HUDEP-2 (cell line): ENCODE results near the gene TNIP2.

ENCODE experiments used
- DNase-seq, 76 experiments: peaks; one replicate each; lab custom pipeline; 2025; ENCODE audit not compliant: unreplicated experiment in 76 of 76; lab: John Stamatoyannopoulos, UW

The TNIP2 gene

GRCh38 chr4:2755821-2756690 is at the start of gene TNIP2:
Gene TNIP2, minus strand, starts transcription at chr4:2756336. Its CDS starts 47 bp downstream, at chr4:2756289.
- DNase-seq, result peak in 73 of 76 experiments; percentile 2 to 86 (median 70)

DNA sequence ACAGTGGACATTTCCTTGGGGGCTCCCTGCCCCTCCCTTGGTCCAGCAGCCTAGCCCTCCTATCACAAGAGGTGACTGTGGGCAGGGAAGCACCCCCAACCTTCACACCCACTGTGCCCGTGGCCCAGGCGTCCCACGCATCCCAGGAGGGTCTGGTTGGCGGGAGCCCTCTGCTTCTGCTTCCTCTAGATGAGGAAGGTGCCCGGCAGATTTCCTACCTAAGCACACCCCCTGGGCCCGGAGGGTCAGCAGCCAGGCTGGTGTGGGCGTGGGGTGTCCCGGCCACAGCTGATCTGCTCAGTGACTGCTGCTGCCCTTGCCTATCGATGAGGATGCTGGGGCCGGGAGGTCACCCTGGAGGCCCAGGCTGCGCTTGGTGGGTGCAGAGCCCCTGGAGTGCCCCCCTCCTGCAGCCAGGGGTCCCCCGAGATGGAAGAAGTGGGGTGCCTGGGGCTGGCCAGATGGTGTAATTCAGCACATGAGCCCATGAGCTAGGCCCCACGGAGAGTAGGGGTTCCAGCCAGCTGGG is 48.9 kb upstream of the TNIP2 start:
- DNase-seq, result no peak

DNA sequence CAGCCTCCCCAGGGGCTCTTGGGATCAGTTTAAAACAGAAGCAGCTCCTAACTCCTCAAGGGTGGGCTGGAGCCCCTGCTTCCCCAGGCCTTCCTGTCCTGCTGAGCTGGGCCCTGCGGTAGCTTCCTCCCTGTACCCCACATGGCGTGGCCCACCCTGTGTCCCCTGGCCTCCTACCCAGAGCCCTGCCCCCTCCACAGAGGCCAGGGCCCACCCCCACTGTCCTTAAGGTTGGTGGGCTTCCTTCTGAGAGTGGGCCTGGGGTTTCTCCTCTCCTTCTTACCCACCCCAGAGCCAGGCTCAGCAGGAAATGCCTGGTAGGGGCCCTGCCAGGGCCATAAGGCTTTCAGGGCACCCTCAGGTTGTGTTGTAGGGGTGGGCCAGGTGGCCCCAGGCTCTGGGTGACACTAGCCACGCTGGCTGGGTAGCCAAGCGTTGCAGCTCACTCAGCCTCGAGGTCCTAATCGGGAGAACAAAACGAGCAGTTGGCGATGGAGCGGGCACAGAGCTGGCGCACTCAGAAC is 48.4 kb upstream of the TNIP2 start:
- DNase-seq, result no peak

DNA sequence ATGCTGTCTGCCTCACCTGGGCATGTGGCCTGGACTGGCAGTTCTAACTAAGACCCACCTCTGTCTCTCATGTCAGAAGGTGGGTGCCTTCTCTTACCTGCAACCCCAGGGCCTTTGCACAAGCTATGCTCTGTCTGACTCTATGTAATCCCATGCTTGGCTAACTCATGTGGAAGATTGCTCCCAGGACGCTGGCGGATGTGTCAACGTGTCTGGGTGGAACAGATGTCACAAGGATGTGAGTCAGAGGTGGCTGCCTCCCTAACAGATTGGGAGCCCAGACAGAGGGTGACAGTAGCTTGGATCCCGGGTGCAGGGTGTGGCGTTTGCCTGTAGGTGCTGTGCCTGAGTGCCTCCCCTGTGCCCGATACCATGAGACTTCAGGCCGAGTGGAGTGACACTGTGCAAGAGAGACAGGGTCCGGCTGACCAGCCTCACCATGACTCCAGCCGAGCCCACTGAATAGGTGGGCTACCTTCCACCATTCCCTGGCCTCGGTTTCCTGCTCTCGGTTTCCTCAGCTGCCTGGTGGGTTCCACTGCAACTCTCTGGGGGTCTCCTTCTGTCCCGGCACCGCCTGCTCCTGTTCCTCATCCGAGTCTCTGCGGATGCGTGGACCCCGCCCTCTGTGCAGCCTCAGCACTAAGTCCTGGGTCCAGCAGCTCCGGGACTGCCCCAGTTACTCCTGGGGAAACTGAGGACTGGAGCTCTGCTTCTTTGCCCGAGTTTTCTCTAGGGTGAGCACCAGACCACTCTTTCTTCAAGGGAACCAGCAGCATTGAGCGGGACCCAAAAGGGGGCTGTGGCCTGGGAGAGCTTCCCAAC is 47.7 kb upstream of the TNIP2 start:
- peak in 61 of 76 experiments; percentile 10 to 79 (median 50) for DNase-seq

DNA sequence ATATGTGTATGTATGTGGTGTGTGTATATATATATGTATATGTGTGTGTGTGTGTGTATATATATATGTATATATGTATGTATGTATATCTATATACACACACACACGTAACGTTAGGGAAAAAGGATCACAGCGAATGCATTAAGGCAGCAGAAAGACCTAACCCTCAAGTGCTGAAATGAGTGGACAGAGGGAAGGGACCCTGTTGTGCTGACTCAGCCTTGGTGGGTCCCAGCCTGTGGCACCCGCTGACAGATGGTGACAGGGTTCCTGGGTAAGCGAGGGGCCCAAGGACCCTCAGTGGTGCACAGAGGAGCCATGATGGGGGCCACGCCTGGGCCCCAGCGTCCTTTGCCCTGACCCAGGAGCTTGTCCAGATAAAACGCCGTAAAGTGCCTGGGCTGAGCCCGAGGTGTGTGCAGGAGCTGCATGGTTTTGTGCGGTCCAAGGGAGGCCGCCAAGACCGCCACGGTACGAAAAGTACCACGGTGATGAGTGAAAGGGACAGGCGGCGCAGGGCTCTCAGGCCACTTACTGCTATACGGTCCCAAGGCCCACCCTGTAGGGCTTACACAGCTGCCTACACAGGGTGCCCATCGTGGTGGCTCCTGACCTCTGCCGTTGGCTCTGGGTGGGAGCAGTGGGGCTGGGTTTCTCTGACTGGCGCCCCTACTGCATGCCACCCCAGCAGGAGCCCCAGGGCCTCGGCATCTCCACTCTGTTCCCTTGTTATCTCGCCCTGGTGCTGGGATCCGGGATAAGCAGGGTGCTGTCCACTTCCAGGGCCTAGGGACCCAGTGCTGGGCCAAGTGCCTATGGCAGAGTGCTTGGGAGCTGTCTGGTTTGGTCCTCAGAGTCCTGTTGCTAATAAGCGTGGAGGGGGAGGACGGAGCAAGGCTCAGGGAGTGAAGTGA is 46.7 kb upstream of the TNIP2 start:
- no peak for DNase-seq

- peak in 31 of 76 experiments; percentile 5 to 64 (median 38) for DNase-seq
Observed at GRCh38 chr4:2800691-2801596, 44.8 kb upstream of the TNIP2 start.

GRCh38 chr4:2799971-2800690 is 44.0 kb upstream of the TNIP2 start:
- no peak for DNase-seq

DNA sequence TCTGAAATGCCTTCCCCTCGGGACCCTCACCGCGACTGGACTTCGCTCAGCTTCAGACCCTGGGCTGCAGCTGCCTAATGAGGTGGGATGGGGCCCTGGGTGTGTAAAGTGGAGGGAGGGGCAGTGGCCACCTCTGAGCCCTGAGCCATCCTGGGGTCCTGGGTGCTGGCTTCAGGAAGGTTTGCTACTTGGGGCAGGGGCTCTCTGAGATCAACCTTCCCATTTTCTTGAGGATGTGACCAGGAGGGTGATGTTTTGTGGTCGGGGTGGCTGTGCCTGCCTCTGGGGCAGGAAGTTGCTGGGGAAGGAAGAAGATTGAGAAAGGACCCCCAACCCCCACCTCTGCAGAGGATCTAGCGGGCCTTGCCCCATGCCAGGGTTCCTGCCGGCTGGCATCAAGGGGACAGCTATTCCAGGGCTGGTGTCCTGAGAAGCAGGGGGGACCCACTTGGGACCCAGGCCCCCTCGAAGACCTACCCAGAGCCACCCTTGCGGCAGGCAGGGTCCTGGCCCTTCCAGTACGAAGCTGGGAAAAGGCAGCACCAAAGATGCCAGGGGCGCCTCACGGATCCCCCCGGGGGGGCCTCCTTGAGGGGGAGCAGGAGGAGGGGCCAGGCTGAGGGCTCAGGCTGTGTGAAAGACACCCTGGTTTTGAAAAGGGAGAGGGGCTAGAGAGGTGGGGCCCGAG is 43.2 kb upstream of the TNIP2 start:
- DNase-seq, result no peak

- DNase-seq, result peak in 65 of 76 experiments; percentile 7 to 75 (median 55)
Observed at GRCh38 chr4:2798399-2799223, 42.5 kb upstream of the TNIP2 start.

DNA sequence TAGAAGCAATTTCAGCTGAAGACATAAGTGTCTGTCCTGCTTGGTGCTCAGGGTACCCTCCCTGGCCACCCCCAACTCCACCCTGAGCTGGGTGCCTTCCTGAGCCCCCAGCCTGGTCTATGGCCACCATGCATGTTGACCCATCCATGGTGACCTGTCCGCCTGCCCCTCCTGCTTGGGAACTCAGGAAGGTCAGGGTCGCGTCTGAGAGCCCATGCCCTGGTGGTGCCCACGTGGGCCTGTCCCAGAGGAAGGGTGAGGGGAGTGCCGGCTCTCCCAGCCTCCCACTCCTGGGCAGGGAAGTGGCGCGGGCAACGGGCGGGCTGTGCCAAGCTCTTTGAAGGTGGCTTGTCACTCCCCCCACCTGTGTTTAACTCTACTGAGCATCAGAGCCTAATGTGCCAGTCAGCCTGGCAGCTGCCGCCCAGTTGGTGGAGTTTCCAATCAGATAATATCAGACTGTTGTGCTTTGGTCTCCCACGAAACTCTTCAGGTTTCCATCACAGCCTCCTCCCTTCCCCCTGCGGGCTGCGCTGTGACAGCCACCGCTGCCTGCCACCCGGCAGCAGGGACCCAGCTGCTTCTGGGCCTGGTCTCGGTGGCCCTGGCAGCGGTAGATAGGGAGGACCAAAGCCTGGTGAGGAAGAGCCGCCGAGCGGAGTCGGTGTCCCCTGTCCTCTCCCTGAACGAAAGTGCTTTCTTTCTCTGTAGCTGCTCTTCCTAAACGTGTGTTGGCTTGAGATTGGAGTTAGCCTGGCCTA is 41.6 kb upstream of the TNIP2 start:
- peak in 71 of 76 experiments; percentile 15 to 83 (median 60) for DNase-seq

DNA sequence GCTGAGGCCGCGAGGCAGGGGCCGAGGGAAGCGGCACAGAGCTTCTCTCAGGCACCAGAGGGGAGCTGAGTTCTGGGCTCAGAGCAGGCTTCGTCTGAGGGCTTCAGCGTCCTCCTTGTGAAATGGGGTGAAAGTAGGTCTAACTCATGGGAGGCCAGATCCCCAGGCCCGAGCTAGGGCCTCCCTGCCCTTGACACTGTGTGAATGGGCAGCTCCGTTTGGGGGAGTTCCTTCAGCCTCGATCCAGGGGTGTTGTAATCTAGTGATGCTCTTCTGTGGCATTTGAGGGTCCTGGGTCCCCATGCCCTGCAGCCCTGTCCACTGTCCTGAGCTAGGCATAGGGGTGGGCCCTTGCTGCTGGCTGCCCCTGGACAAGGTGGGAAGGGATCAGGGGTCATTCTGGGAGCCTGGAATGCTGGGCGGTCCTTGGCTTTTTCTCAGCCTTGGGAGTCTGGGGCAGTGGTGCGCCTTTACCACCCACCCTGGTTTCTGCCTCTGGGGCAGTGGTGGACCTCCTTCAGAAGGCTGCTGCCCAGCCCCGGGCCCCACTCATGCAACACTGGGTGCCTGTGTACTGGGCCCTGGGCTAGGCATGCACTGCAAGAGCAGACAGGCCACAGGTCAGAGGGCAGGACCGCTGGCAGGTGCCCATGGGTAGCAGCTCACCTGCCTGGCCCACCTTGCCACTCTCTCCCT is 40.9 kb upstream of the TNIP2 start:
- DNase-seq, result no peak

- DNase-seq, result peak in 8 of 76 experiments; percentile 9 to 34 (median 18)
Observed at GRCh38 chr4:2795893-2796848, 40.0 kb upstream of the TNIP2 start.

GRCh38 chr4:2795300-2795892 is 39.3 kb upstream of the TNIP2 start:
- DNase-seq, result no peak
